Activated naive CD8-positive, alpha-beta T cell (primary cell): ENCODE results near the gene MRAP2.
"Not testable (repeated sequence)": the region's sequence is repeated elsewhere in the genome, so short reads cannot be mapped to it uniquely, and the experiment has no call there.

Experiments used
- H3K27ac Mint-ChIP-seq: one replicate; pipeline ENCODE4 v1.8.0; 2021; ENCODE audit warnings: mixed read lengths
- H3K27me3 Mint-ChIP-seq: one replicate; pipeline ENCODE4 v1.8.0; 2021; ENCODE audit warnings: mixed read lengths
- H3K36me3 Mint-ChIP-seq: one replicate; pipeline ENCODE4 v1.8.0; 2021; ENCODE audit warnings: mixed read lengths
- H3K4me1 Mint-ChIP-seq: one replicate; pipeline ENCODE4 v1.8.0; 2021; ENCODE audit warnings: low read depth, mixed read lengths
- H3K4me3 Mint-ChIP-seq: one replicate; pipeline ENCODE4 v1.8.0; 2021; ENCODE audit warnings: mild to moderate bottlenecking, mixed read lengths
- H3K9me3 Mint-ChIP-seq: one replicate; pipeline ENCODE4 v1.8.0; 2021; ENCODE audit warnings: low read depth, mixed read lengths

Gene MRAP2

DNA sequence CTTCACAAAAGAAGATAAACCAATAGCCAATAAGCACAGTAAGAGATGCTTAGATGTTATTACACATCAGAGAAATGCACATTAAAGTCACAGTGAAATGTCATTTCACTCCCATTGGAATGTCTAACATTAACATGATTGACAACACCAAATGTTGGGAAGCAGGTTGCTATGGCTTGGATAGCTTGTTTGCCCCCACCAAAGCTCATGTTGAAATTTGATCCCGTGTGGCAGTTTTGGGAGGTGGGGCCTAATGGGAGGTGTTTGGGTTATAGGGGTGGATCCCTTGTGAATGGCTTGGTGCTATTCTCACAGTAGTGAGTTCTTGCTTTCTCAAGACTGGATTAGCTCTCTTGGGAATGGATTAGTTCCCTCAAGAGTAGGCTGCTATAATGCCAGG, 44.8 kb downstream of the MRAP2 start:
- Mint-ChIP-seq H3K36me3 (no peaks in the 10 kb centered on the region), H3K9me3 (no peaks in the 10 kb centered on the region), H3K27me3 (peaks cover 6% of the 10 kb centered on the region), H3K27ac (no peak overlapping the region), H3K4me3 (no peak overlapping the region), H3K4me1 (no peaks in the 10 kb centered on the region)

DNA sequence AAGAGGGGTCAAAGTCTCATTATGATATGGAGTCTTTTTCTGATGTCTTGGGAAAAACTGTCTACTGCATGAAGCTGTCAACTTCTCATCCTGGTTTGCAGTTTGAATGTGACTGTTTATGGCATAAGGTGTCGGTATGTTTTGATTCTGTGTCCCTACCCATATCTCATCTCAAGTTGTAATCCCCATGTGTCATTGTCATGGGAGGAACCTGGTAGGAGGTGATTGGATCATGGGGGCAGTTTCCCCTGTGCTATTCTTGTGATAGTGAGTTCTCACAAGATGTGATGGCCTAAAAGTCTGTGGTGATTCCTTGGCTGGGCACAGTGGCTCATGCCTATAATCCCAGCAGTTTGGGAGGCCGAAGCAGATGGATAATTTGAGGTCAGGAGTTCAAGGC, 47.6 kb downstream of the MRAP2 start:
- Mint-ChIP-seq H3K4me1 (no peaks in the 10 kb centered on the region), H3K9me3 (no peaks in the 10 kb centered on the region), H3K36me3 (no peaks in the 10 kb centered on the region), H3K27me3 (no peaks in the 10 kb centered on the region), H3K4me3 (no peak overlapping the region), H3K27ac (no peak overlapping the region)

DNA sequence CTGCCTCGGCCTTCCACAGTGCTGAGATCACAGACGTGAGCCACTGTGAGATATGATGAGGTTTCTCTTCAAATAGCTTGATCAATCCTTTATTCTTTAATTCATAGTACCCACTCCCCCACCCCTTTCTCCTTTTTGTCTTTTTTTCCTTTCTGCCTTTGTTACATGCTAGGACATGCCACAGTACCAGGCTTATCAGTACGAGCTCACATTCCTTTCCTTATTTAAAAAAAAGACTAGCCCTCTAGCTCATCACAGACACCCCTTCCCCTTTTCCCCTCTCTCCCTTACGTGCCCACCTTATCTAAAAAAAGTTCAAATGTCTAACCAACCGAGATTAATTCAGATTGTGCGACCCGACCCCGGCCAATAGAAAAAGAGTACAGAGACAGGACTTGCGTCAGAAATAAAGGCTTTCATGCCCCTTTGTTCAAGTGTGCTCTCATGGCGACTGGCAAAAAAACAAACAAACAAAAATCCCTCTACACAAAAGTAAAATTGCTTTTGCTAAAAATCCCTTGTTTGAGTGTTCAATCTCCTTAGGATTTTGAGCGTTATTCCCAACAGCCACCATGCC, 49.2 kb downstream of the MRAP2 start:
- H3K27me3 Mint-ChIP-seq = no peaks in the 10 kb centered on the region
- no peaks in the 10 kb centered on the region for H3K9me3 Mint-ChIP-seq
- H3K4me3 Mint-ChIP-seq = no peak overlapping the region
- H3K4me1 Mint-ChIP-seq = no peaks in the 10 kb centered on the region
- H3K27ac Mint-ChIP-seq = no peak overlapping the region
- H3K36me3 Mint-ChIP-seq = no peaks in the 10 kb centered on the region

- not testable (repeated sequence) for H3K4me1 Mint-ChIP-seq, H3K4me3 Mint-ChIP-seq, H3K9me3 Mint-ChIP-seq, H3K36me3 Mint-ChIP-seq, H3K27ac Mint-ChIP-seq, H3K27me3 Mint-ChIP-seq
Measured at GRCh38 chr6:84084705-84085104, 51.1 kb downstream of the MRAP2 start.

DNA sequence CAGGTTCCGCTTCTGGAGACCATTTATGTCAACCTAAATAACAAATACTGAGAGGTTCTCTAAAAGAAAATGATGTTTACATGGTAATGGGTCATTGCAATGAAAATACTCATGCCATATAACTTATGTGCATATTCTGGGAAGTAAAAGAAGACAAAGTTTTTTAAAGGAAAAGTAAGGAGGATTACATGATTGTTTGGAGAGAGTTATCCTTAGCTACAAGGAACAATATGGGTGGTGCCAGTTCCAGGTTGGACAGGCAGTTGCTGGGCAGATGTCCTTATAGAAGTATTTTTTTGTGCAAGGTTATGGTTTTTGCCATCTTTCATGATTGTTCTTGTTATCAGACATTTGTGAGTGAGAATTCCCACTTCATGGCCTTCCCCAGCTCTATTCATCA, 52.5 kb downstream of the MRAP2 start:
- H3K27me3 Mint-ChIP-seq = peaks cover 4% of the 10 kb centered on the region
- H3K27ac Mint-ChIP-seq = no peak overlapping the region
- H3K9me3 Mint-ChIP-seq = no peaks in the 10 kb centered on the region
- no peak overlapping the region for H3K4me3 Mint-ChIP-seq
- H3K4me1 Mint-ChIP-seq = no peaks in the 10 kb centered on the region
- no peaks in the 10 kb centered on the region for H3K36me3 Mint-ChIP-seq

GRCh38 chr6:84086545-84087429, 53.2 kb downstream of the MRAP2 start:
- H3K27ac Mint-ChIP-seq = no peak overlapping the region
- no peak overlapping the region for H3K4me3 Mint-ChIP-seq
- H3K9me3 Mint-ChIP-seq = no peaks in the 10 kb centered on the region
- H3K27me3 Mint-ChIP-seq = peaks cover 4% of the 10 kb centered on the region
- no peaks in the 10 kb centered on the region for H3K4me1 Mint-ChIP-seq
- no peaks in the 10 kb centered on the region for H3K36me3 Mint-ChIP-seq

DNA sequence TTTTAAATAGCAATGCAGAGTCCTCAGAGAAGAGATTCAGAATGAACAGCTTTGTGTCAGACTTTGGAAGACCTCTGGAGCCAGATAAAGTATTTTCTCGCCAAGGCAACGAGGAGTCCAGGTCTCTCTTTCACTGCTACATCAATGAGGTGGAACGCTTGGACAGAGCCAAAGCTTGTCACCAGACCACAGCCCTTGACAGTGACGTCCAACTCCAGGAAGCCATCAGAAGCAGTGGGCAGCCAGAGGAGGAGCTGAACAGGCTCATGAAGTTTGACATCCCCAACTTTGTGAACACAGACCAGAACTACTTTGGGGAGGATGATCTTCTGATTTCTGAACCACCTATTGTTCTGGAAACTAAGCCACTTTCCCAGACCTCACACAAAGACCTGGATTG, 55.5 kb downstream of the MRAP2 start:
- Mint-ChIP-seq H3K9me3 (no peaks in the 10 kb centered on the region), H3K36me3 (no peaks in the 10 kb centered on the region), H3K27me3 (peaks cover 4% of the 10 kb centered on the region), H3K4me1 (no peaks in the 10 kb centered on the region), H3K4me3 (no peak overlapping the region), H3K27ac (no peak overlapping the region)

DNA sequence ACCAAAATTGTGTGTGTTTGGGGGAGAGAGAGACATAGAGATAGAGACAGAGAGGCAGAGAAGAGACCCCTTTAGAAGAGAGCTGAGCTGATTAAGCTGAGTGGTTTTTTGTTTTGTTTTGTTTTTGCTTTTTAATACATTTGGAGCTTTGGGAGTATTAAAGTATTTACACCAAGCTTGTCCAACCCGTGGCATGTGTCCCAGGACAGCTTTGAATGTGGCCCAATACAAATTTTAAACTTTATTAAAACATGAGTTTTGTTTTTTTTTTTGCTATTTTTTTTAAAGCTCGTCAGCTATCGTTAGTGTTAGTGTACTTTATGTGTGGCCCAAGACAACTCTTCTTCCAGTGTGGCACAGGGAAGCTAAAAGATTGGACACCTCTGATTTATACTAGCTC, 56.0 kb downstream of the MRAP2 start:
- Mint-ChIP-seq H3K27me3 (peaks cover 4% of the 10 kb centered on the region), H3K27ac (no peak overlapping the region), H3K36me3 (no peaks in the 10 kb centered on the region), H3K4me3 (no peak overlapping the region), H3K4me1 (no peaks in the 10 kb centered on the region), H3K9me3 (no peaks in the 10 kb centered on the region)

- Mint-ChIP-seq H3K27ac (no peak overlapping the region), H3K27me3 (peaks cover 4% of the 10 kb centered on the region), H3K36me3 (no peaks in the 10 kb centered on the region), H3K4me1 (no peaks in the 10 kb centered on the region), H3K4me3 (no peak overlapping the region), H3K9me3 (no peaks in the 10 kb centered on the region)
Measured at GRCh38 chr6:84093441-84094435, 60.2 kb downstream of the MRAP2 start.

GRCh38 chr6:84095156-84095555, 61.6 kb downstream of the MRAP2 start:
- H3K36me3 Mint-ChIP-seq = no peaks in the 10 kb centered on the region
- no peaks in the 10 kb centered on the region for H3K9me3 Mint-ChIP-seq
- no peaks in the 10 kb centered on the region for H3K4me1 Mint-ChIP-seq
- H3K4me3 Mint-ChIP-seq = no peak overlapping the region
- no peaks in the 10 kb centered on the region for H3K27me3 Mint-ChIP-seq
- H3K27ac Mint-ChIP-seq = no peak overlapping the region

DNA sequence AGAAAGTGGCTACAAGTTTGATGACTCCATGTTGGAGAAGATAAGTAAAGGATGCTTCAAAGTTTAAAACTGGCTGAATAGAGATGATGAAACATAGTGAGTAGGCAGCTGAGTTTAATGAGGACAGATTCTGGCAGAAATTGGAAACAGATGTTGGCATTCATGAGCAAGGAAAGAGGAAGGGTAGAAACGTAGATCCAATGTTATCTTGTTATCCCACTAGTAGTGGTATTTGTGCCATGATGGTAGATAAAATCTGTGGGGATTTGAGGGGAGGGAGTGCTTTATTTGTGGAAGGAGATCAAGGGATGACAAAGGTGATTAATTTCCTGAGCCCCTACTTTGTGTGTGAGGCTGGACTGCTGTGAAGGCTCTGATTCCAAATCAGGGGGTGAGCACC, 69.5 kb downstream of the MRAP2 start:
- no peaks in the 10 kb centered on the region for H3K4me1 Mint-ChIP-seq
- peaks cover 3% of the 10 kb centered on the region for H3K9me3 Mint-ChIP-seq
- H3K4me3 Mint-ChIP-seq = no peak overlapping the region
- no peaks in the 10 kb centered on the region for H3K36me3 Mint-ChIP-seq
- peaks cover 8% of the 10 kb centered on the region for H3K27me3 Mint-ChIP-seq
- no peak overlapping the region for H3K27ac Mint-ChIP-seq

GRCh38 chr6:84105215-84105924, 71.8 kb downstream of the MRAP2 start:
- not testable (repeated sequence) for H3K27me3 Mint-ChIP-seq, H3K4me3 Mint-ChIP-seq, H3K9me3 Mint-ChIP-seq, H3K4me1 Mint-ChIP-seq, H3K36me3 Mint-ChIP-seq, H3K27ac Mint-ChIP-seq

- H3K27ac Mint-ChIP-seq = no peak overlapping the region
- peaks cover 3% of the 10 kb centered on the region for H3K9me3 Mint-ChIP-seq
- H3K36me3 Mint-ChIP-seq = no peaks in the 10 kb centered on the region
- no peaks in the 10 kb centered on the region for H3K4me1 Mint-ChIP-seq
- no peak overlapping the region for H3K4me3 Mint-ChIP-seq
- peaks cover 4% of the 10 kb centered on the region for H3K27me3 Mint-ChIP-seq
Measured at GRCh38 chr6:84107495-84107894, 73.9 kb downstream of the MRAP2 start.

DNA sequence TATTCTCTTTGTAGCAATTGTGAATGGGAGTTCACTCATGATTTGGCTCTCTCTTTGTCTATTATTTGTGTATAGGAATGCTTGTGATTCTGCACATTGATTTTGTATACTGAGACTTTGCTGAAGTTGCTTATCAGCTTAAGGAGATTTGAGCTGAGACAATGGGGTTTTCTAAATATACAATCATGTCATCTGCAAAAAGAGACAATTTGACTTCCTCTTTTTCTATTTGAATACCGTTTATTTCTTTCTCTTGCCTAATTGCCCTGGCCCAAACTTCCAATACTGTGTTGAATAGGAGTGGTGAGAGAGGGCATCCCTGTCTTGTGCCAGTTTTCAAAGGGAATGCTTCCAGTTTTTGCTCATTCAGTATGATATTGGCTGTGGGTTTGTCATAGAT, 77.8 kb downstream of the MRAP2 start:
- H3K27me3 Mint-ChIP-seq, H3K4me1 Mint-ChIP-seq, H3K27ac Mint-ChIP-seq, H3K36me3 Mint-ChIP-seq, H3K4me3 Mint-ChIP-seq, H3K9me3 Mint-ChIP-seq: not testable (repeated sequence)
